ENCODE results near the gene TFE3. TPM values are rescaled to one million over a fixed set of nuclear protein-coding genes. Genes with fewer than 3 reads are reported as not detected.

Gene TFE3
- total RNA-seq, 2 donors from 2014 or later: 24.9 to 71.9 TPM

DNA sequence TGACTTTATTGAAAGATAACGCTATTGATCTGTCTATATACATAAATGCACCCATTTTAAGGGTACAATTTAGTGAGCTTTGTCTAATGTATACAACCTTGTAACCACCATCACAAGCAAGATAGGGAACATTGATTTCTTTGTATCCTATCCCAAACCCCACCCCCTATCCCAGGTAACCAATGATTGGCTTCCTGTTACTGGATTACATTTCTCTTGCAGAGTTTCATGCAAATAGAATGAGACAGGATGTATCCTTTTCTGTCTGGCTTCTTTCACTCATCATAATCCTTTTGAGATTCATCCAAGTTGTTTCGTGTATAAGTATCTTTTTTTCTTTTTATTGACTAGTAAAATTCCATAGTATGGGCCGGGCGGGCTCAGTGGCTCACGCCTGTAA is 39.5 kb downstream of the TFE3 start:
- DNase-seq: no peak
- H3K27me3 ChIP-seq: no peaks in the 10 kb centered on the region
- no peak for ATAC-seq
- no peak for TF ChIP-seq POLR2A (IDR thresholded peaks at IDR 0.05)
- TF ChIP-seq, protein P1, sequence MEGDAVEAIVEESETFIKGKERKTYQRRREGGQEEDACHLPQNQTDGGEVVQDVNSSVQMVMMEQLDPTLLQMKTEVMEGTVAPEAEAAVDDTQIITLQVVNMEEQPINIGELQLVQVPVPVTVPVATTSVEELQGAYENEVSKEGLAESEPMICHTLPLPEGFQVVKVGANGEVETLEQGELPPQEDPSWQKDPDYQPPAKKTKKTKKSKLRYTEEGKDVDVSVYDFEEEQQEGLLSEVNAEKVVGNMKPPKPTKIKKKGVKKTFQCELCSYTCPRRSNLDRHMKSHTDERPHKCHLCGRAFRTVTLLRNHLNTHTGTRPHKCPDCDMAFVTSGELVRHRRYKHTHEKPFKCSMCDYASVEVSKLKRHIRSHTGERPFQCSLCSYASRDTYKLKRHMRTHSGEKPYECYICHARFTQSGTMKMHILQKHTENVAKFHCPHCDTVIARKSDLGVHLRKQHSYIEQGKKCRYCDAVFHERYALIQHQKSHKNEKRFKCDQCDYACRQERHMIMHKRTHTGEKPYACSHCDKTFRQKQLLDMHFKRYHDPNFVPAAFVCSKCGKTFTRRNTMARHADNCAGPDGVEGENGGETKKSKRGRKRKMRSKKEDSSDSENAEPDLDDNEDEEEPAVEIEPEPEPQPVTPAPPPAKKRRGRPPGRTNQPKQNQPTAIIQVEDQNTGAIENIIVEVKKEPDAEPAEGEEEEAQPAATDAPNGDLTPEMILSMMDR (IDR thresholded peaks at IDR 0.05): no peak
- H3K36me3 ChIP-seq (replicated peaks in 1 of 2; ENCODE audit: insufficient read depth in 1 of 2, low read depth in 2 of 2): no peaks in the 10 kb centered on the region
- H3K27ac ChIP-seq: no peak overlapping the region
- intact Hi-C loops (cut with DNase I): no loop called here
- H3K4me1 ChIP-seq: peaks cover 10% of the 10 kb centered on the region
- H3K9me3 ChIP-seq: no peaks in the 10 kb centered on the region
- 75 to 82% methylated on average over 5 of the region's 5 CpGs for WGBS, 2 donors
- no peak overlapping the region for H3K4me3 ChIP-seq

DNA sequence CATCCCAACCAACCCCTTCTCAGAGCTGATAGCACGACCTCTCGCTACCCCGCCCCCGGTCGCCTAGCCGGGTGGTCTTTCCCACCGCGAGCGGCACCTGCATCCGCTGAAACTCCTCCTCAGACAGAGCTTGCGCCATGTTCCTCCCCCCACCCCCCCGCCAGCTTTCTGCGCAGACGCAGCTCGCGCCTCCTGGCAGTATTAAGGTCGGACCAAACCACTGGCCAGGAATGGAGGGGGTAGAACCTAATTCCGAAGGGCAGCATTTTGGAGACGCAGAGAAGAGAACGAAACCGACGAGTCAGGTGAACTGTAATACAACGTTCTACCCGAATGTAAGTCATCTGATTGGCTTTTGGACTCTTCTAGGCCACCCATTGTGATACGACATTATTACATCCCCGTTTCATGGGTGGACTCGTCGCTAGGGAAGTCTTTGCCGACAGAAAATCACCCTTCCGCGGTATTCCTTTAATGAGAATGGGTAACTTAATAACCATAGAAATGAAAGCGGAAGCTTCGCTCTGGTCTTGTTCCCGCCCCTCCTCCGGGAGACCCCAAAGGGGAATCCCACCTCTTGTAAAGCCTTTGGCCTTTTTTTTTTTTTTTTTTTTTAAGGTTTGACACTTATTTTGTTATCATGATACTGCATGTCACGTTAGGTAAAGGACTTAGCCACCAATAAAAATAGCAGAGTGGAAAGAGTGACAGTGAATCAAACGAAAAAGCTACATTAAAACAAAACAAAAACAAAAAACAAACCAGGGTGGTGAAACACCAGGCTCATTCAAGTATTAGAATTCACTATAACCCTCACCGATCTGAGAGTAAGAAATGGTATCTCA is 40.8 kb downstream of the TFE3 start, which contains the start of gene GRIPAP1:
GRIPAP1 (minus strand) TSS at position 174 of the 845 bp plus-strand sequence; CDS start at position 139, 35 bp downstream.
- ATAC-seq: peak; percentile 97
- H3K27me3 ChIP-seq: no peaks in the 10 kb centered on the region
- H3K27ac ChIP-seq: peak within 1 kb of the TSS; percentile 65 to 90 (median 83)
- DNase-seq: peak; percentile 71 to 83 (median 76)
- peak in 2 of 3 donors; percentile 78 to 83 for TF ChIP-seq POLR2A (IDR thresholded peaks at IDR 0.05)
- TF ChIP-seq, protein P1 (IDR thresholded peaks at IDR 0.05): no peak
- intact Hi-C loops (cut with DNase I): no loop called here
- no peaks in the 10 kb centered on the region for H3K9me3 ChIP-seq
- peak within 1 kb of the TSS; percentile 51 to 62 for H3K4me3 ChIP-seq
- WGBS, 2 donors: 0 to 5% methylated on average over 7 to 27 of the region's 38 CpGs
- no peaks in the 10 kb centered on the region for H3K36me3 ChIP-seq (replicated peaks in 1 of 2; ENCODE audit: insufficient read depth in 1 of 2, low read depth in 2 of 2)
- peaks cover 10% of the 10 kb centered on the region for H3K4me1 ChIP-seq

DNA sequence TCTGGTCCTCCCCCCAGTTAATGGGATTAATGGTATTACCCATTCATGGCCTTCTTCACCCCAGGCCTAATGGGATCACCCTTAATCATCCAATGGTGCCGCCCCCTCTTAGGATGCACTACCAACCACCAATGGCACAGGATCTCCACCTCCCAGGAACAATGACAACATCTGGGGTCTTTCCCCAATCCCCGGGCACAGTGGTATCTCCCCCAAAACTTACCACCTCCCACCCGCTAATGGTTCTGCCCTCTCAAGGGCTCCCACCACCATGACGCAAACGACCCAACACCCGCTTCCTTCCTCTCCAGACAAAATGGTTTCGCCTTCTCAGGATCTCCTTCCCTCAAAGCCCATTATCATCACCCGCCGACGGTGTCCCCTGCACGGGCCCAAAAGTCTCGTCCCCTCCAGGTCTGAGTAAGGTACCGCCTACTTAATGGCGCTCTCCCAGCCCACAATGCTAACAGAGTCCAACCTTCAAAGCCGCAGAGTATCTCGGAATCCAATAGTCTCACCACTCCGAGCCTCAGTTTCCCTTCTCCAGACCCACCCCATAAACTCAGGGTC is 41.6 kb downstream of the TFE3 start:
- TF ChIP-seq, protein P1 (IDR thresholded peaks at IDR 0.05): no peak
- TF ChIP-seq POLR2A (IDR thresholded peaks at IDR 0.05): no peak
- ATAC-seq: peak; percentile 4
- Histone ChIP-seq H3K36me3 (replicated peaks in 1 of 2; ENCODE audit: insufficient read depth in 1 of 2, low read depth in 2 of 2) (no peaks in the 10 kb centered on the region), H3K4me1 (peaks cover 10% of the 10 kb centered on the region), H3K4me3 (peak overlapping the region; percentile 51 to 62), H3K27me3 (no peaks in the 10 kb centered on the region), H3K9me3 (no peaks in the 10 kb centered on the region), H3K27ac (peak overlapping the region in 3 of 4 donors; percentile 65 to 90 (median 88))
- WGBS, 2 donors: 2% methylated on average over 13 to 17 of the region's 17 CpGs
- intact Hi-C loops (cut with DNase I): no loop called here
- peak in 1 of 4 donors; percentile 8 for DNase-seq

DNA sequence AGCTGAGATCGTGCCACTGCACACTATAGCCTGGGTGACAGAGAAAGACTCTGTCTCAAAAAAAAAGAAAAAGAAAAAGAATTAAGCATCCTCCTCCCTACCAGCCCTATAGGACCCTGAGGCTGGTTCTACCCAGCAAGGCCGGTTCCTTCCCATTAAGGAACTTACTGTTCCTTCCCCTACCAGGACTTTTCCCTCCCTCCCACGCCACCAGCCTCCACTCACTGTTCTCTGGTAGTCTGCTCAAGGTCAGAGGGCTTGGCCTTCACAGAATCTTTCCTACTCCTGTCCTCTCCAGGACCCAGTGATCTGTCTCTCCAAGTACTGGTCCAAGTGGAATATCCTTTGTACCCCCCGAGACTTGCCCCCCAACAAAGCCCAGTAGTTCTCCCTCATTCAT is 42.5 kb downstream of the TFE3 start:
- Histone ChIP-seq H3K4me3 (no peak overlapping the region), H3K9me3 (no peaks in the 10 kb centered on the region), H3K27me3 (no peaks in the 10 kb centered on the region), H3K27ac (no peak overlapping the region), H3K4me1 (peaks cover 10% of the 10 kb centered on the region), H3K36me3 (replicated peaks in 1 of 2; ENCODE audit: insufficient read depth in 1 of 2, low read depth in 2 of 2) (no peaks in the 10 kb centered on the region)
- 75 to 90% methylated on average over 3 to 4 of the region's 4 CpGs for WGBS, 2 donors
- TF ChIP-seq, protein P1 (IDR thresholded peaks at IDR 0.05): no peak
- no peak for TF ChIP-seq POLR2A (IDR thresholded peaks at IDR 0.05)
- DNase-seq (no peak), ATAC-seq (no peak)
- intact Hi-C loops (cut with DNase I): no loop called here

Data from body of pancreas (tissue), 4 donors.